LNCAP (cell line): ENCODE measurements around the gene CAMTA1.

ENCODE experiments used
- CTCF ChIP-seq: fragments of 450-650 bp; IDR thresholded peaks from 2 replicates; pipeline ENCODE4 v1.5.1; 2017; ENCODE audit warnings: mild to moderate bottlenecking

Gene CAMTA1

GRCh38 chr1:6953216-6953615, 168.0 kb downstream of the CAMTA1 start:
- no peak for TF ChIP-seq CTCF

GRCh38 chr1:6953907-6954364, 168.7 kb downstream of the CAMTA1 start:
- TF ChIP-seq CTCF, result no peak

GRCh38 chr1:6954591-6954990, 169.3 kb downstream of the CAMTA1 start:
- no peak for TF ChIP-seq CTCF

- TF ChIP-seq CTCF, result no peak
These were observed 170.3 kb downstream of the CAMTA1 start for GRCh38 chr1:6955357-6956094.

GRCh38 chr1:6956488-6957159, 171.4 kb downstream of the CAMTA1 start:
- TF ChIP-seq CTCF, result no peak

GRCh38 chr1:6957341-6957740, 172.1 kb downstream of the CAMTA1 start:
- no peak for TF ChIP-seq CTCF

- no peak for TF ChIP-seq CTCF
These were observed 173.3 kb downstream of the CAMTA1 start for GRCh38 chr1:6958407-6959030.
